HG03558 (cell line): ENCODE data around the gene ST7.
"Not testable (repeated sequence)": the region's sequence is repeated elsewhere in the genome, so short reads cannot be mapped to it uniquely, and the experiment has no call there.

ENCODE experiments used
- ATAC-seq: cut with Tn5 transposase; IDR thresholded peaks from one replicate; pipeline ENCODE4 v1.9.1; 2021; ENCODE audit warnings: moderate number of reproducible peaks; ENCODE audit not compliant: unreplicated experiment; ENCODE audit errors: extremely low read depth

ST7 gene, protein sequence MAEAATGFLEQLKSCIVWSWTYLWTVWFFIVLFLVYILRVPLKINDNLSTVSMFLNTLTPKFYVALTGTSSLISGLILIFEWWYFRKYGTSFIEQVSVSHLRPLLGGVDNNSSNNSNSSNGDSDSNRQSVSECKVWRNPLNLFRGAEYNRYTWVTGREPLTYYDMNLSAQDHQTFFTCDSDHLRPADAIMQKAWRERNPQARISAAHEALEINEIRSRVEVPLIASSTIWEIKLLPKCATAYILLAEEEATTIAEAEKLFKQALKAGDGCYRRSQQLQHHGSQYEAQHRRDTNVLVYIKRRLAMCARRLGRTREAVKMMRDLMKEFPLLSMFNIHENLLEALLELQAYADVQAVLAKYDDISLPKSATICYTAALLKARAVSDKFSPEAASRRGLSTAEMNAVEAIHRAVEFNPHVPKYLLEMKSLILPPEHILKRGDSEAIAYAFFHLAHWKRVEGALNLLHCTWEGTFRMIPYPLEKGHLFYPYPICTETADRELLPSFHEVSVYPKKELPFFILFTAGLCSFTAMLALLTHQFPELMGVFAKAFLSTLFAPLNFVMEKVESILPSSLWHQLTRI

DNA sequence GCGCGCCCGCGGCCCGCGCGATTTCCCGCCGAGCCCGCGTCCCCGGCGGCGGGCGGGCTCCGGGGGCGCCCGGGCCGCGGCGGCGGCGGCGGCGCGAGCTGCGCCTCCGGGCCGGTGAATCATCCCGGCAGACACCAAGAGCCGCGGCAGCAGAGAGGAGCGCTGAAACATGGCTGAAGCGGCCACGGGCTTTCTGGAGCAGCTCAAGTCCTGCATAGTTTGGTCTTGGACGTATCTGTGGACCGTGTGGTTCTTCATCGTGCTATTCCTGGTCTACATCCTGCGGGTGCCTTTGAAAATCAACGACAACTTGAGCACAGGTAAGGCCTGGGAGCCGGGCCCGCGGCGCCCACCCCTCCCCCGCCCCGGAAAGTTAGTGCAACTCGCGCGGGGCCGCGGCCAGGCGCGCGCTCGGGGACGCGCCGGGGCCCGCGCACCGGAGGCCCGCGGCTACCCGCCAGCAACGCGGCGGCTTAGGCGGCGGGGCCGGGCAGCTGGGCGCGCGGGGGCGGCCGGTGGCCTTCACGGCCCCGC lies at the start of gene ST7:
ST7 (plus strand) TSS at position 130 of the 534 bp plus-strand sequence; CDS start at position 170, 40 bp downstream.
- no peak for ATAC-seq

DNA sequence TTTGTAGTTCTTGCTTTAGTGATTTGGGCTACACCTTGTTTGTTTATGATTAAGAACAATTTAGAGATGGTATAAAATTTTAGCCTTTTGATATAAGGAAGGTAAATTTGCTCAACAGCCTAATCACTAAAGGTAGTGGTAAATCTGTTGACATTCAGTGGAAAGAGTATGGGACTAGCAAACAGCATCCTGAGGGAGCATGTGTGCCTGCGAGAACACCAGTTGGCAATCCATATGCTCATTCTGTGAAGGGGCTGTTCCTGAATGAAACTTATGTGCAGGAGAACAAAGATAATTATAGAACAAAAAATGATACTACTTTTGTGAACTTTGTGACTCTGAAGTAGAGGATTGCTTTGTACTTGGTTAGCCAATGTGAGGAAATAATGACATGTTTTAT lies 46.9 kb upstream of the ST7 start:
- ATAC-seq: no peak

DNA sequence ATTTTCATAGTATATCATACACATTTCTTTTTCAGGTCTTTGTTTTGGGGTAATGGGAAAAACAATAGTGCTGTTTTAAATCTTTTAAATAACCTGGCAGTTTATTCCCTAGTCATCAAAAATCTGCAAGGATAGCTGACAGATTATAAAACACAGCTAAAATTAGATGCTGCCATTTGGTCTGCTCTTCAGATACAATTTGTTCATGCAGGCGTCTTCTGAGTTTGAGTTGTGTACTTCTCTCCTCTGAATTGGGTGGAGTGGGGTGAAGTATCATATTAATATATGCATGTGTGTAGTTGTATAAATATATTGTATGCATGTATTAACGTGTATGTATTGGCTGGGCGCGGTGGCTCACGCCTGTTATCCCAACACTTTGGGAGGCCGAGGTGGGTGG lies 42.9 kb upstream of the ST7 start:
- no peak for ATAC-seq

DNA sequence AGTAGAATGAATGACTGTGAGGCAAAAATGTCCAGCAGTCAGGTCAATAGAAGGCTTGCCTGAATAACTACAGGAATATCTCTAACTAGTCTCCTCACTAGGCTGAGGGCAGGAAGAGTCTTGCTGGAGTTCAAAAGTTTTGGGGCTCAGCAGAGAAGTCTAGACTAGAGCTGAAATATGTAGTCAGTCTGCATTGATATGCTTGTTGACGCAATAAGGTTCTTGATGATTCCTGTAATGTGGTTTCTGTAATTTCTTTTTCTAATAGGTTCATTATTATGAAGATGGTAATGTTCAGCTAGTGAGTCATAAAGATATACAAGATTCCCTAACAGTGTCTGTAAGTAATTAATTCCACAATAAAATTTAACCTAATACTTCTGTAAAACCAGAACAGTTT lies 41.5 kb upstream of the ST7 start:
- no peak for ATAC-seq

DNA sequence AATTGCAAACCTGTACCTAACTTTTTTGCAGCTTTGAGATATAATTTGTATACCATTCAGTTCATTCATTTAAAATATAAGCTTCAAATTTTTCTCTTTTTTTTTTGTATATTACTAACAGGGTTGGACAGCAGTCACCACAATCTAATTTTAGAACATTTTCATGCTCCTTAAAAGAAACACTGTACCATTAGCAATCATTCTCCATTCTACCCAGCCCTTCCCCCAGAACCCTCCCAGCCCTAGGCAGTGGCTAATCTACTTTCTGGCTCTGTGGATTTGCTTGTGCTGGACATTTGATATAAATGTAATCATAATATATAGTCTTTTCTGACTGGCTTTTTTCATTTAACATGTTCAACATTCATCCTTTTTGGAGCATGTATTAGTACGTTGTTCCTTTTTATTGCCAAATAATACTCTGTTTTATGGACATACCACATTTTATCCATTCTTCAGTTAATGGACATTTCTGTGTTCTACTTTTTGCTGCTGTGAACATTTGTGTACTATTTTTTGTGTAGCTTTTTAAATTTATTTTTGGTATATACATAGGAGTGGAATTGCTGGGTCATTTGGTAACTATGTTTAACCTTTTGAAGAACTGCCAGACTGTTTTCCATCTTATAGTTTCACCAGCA lies 40.9 kb upstream of the ST7 start:
- no peak for ATAC-seq

DNA sequence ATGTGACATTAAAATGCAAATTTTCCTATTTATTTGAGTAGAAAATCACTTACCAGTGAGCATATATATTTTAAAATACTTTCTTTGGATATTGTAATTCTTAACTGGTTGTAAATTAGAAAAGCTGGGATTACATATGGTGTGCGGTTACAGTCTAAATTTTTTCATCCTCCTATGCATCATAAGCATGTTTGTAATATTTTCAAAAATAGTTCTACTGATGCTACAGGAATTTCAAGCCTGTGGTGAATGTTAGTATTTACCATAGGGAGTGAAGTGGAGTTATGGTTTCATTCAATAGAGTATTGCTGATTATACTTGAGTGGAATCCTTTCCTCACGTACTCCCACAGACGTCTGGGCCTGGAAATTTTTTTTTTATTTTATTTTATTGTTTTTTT lies 34.6 kb upstream of the ST7 start:
- no peak for ATAC-seq

DNA sequence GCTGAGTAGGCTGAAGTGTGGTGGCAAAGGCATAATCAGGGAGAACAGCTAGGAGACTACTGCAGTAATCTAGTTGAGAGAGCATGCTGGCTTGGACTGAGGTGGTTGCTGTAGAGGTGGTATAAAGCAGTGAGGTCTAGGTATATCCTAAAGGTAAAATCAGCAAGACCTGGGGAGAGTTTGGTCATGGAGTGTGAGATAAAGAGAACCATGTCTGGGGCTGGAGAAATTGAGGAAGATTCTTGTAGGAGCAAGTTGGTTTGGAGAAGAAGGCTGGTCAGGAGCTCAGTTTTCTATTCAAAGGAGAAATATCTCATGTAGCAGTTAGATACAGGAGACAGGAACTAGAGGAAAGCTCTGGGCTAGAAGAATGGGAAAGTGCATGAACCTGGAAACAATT lies 32.9 kb upstream of the ST7 start:
- ATAC-seq: no peak

DNA sequence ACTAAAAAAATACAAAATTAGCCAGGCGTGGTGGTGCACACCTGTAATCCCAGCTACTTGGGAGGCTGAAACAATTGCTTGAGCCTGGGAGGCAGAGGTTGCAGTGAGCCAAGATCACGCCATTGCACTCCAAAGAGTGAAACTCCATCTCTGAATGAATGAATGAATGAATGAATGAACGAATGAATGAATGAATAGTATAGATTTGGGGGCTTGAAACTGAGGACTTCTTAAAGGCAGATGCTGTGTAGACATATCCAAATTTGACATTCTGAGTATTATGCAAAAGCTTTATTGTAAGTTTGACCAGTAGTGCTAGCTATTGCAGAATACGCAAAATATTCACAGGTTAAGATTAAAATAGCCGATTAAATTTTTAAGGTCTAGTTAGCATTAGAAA lies 30.8 kb upstream of the ST7 start:
- no peak for ATAC-seq

DNA sequence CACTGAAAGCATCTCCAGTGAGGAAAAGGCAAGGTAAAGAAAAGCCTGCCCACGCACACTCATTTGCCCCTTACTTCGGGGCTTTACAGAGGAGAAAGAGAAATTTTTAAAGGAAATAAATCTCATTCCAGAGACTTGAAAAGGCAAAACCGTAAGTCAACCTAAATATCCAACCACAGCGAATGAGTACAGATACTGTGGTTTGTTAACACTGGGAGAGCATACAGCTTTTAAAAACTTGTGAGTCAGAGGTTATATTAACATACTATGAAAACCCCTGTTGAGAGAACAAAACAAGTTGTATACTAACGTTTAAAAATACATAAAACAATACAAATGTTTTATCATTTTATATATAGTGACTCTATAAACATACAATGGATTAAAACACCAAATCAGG lies 28.6 kb upstream of the ST7 start:
- no peak for ATAC-seq

DNA sequence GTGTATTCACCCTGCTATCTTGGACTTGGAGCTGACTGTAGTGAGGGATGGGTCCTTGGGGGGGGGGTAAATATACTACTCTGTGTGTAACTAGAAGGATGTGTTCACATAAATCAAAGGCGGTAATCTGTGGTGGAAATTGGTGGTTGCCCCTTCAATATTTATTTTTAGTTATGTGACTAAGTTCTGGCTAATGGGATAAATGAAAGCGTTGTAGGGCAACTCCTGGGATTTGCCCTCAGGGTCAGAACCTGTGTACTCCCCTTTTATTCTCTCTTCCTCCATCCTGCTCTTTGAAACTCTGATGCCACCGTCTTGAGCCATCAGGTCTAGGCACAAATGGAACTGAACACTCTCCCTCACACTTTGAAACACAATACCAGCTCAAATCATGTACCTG lies 24.3 kb upstream of the ST7 start:
- no peak for ATAC-seq

DNA sequence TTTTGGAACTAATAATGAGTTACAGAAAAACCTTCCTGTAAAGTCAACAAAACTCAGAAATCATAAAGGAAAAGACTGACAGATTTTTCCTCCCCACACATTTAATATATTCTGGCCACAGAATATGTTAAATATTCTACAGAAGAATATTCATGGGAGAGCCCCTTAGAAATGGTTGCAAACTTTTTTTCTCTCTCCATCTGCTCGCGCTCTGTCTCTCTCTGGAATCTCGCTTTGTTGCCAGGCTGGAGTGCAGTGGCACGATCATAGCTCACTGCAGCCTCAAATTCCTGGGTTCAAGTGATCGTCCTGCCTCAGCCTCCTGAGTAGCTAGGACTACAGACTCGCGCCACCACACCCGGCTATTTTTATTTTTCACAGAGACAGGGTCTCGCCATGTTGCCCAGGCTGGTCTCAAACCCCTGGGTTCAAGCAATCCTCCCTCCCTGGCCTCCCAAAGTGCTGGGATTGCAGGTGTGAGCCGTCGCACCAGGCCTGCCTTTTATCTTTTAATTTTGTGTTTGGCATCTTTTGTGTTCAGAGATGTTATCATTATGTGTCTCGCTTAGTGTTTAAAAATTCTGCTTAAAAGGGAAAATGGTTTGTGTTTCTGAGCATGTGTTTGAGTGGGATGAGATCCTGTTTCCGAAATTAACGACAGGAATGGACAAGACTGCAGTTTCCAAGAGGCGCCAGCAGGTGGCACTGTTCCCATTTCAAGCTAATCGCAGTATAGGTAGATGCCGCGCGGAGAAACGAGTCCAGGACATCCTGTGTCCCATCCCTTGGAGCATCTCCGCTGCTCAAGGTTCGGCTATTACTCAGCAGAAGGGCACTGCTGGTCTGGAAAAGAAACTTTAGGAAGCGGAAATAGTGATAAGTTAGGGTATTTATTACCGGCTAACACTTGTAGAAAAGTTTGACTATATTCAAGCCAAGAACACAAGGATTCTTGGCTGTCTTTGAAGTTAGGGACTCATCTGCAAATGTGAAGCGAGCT lies 23.1 kb upstream of the ST7 start:
- ATAC-seq: no peak

DNA sequence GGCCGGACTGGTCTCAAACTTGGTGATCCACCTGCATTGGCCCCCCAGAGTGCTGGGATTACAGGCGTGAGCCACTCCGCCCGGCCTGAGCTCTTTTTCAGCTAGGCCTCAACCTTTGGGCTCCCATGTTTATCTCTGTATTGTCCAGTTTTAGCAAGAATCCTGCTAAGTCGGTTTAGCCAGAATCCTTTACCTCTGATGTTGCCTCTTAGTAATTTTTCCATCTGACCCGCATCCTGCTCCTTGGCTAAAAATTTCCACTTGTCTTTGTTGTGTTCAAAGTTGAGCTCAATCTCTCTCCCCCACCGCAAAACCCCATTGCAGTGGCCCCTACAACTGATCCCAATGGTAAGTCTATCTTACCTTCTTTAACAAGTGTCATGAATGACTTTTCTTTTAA lies 20.7 kb upstream of the ST7 start:
- no peak for ATAC-seq

DNA sequence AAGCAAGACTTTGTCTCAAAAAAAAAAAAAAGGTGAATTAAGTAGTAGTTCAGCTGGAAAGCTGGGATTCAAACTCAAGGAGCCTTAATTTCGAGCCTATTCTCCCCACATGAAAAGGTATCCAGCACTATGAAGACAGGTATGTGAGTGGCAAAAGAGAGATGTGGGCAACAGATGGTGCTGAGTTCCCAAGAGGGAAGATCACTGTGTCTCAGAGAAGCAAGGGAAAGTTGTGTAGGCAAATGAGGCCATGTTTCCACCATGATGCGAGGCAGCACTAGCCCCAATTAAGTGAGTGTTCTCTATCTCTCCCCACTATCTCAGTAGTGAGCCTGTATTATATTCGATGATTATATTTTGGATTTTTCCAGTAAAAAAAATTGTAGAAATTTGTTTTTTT lies 19.8 kb upstream of the ST7 start:
- no peak for ATAC-seq

DNA sequence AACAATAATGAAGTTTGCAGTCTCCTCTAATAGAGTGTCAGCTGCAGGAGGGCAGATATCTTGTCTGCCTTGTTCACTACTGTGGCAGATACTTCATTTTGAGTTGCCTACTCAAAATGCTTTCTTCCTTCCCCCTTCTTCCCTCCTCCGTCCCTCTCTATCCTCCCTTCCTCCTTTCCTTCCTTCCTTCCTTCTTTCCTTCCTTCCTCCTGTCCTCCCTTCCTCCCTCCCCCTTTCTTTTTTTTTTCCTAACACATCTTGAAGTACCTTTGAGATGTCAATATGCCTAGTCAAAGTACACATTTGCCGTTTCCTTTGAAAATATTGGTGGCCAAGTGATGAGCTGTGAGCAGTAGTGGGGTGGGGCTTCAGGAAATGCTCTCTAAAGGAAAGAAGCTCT lies 18.7 kb upstream of the ST7 start:
- no peak for ATAC-seq

DNA sequence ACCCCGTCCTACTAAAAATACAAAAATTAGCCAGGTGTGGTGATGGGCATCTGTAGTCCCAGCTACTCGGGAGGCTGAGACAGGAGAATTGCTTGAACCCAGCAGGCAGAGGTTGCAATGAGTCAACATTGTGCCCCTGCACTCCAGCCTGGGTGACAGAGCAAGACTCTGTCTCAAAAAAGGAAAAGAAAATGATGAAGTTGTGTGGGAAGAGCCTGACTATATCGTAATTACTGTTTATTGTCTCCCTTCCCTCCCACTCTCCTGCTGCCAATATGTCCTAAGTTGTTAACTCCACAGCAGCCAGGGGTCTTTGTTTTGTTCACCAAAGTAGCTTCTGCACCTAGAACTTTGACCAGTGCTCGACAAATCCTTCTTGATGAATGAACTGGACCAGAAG lies 16.5 kb upstream of the ST7 start:
- ATAC-seq: not testable (repeated sequence)

DNA sequence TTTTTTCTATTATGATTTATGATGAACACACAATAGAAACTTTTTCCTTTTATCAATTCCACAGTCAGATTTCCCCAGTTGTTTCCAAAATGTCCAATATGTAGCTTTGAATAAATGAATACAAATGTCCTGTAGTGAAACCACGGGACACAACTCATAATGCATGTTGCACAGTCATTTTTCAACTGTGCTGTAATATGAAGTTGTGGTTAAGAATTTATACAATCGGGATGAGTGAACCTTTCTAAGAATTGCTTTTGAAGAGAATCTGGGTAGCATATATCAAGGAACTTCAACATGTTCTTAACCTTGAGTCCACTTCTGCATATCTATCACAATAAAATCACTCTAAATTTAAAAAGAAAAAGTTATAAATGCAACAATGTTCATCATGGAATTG lies 14.6 kb upstream of the ST7 start:
- no peak for ATAC-seq

DNA sequence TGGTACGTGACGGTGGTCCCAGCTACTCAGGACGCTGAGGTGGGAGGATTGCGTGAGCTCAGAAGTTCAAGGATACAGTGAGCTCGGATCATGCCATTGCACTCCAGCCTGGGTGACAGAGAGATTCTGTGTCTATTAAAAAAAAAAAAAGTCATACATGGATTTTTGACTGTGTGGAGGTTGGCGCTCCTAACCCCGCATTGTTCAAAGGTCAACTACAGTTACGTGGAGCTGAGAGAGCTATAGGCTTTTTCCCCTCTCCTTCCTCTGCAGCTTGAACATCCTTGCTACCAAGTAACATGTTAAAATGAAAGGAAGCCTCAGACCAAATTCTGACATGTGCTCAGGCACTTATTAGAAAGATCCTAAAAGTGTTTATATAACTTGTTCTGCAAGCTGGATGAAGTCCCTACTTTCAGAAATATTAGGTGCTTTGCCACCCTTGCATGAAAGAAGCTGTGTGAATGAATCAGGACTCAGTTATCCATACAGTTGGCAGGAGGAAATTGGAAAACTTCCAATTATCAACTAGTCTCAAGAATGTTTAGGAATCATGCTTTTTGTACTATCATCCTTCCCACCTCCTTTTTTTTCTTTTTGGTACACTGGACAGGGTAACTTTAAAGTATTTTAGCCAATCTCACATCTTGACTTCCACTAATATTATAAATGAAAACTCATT lies 12.5 kb upstream of the ST7 start:
- ATAC-seq: no peak

DNA sequence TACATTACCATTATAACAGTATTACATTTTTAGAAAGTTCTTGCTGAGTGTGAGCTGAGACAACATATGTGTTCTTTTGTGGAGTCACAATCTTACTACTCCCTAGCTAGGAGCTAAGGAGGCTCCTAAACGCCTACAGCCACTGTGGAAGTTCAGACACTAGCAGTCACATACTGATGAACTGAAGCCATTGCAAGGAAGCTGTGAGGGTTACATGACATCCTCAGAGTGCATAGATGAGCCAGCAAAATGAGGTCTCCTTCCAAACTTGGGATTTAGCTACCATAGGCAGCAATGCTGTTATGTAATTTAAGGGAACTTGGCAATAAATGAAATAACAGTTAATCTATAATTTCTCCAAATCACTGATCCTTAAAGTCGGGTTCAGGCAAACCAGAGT lies 10.8 kb upstream of the ST7 start:
- no peak for ATAC-seq

DNA sequence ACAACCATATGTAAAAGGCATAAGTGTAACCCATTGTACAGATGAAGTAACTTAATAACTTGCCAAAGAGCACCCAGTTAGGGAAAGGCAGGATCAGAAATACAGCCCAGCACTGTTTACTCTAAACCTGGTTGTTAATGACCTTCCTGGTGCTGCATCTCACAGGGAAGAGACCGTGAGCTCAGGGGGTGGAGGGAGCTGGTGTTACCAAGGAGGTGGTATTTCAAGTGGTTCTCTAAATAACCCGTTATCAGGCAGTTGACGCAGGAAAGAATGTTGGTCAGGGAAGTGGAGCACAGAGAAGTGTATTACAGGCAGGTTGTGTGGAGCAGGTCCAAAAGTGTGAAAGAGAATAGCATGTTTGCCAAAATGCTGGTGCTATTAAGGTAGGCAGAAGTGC lies 4.4 kb upstream of the ST7 start:
- no peak for ATAC-seq
